Esophagus muscularis mucosa (tissue), 4 donors: ENCODE results near the gene NBAS.

Experiments used
- CTCF ChIP-seq, 3 experiments: fragments of 200-600 bp in 2 of 3; fragments of 450-650 bp in 1 of 3; sonication (generic) in 2 of 3; IDR thresholded peaks; one replicate each; pipeline ENCODE4 v1.5.1; 2017 to 2019; ENCODE audit warnings: antibody characterized with exemption in 3 of 3, mild to moderate bottlenecking in 2 of 3, moderate library complexity in 1 of 3
- EP300 ChIP-seq: sonication (generic); formaldehyde crosslinking; IDR thresholded peaks from one replicate; pipeline ENCODE4 v1.6.1; 2017; ENCODE audit warnings: antibody characterized with exemption
- POLR2AphosphoS5 ChIP-seq, 2 donors: sonication (generic); formaldehyde crosslinking; IDR thresholded peaks; one replicate each; pipeline ENCODE4 v1.6.1; 2017; ENCODE audit warnings: antibody characterized with exemption in 2 of 2

- no peak for TF ChIP-seq CTCF (IDR thresholded peaks at IDR 0.05)
- TF ChIP-seq POLR2AphosphoS5 (IDR thresholded peaks at IDR 0.05): no peak
- no peak for TF ChIP-seq EP300
These were observed 376.6 kb downstream of the NBAS start for GRCh38 chr2:15184491-15184890.
